Osteoblast (primary cell): ENCODE data around the gene RPS6KA2. TPM values are rescaled to one million over a fixed set of nuclear protein-coding genes. Genes with fewer than 3 reads are reported as not detected.

Source experiments
- DNase-seq: peaks from one replicate; pipeline ENCODE4 v3.0.0; 2011; ENCODE audit warnings: low spot score, mixed read lengths; ENCODE audit not compliant: insufficient read length; ENCODE audit errors: missing footprints
- H2AFZ ChIP-seq: 2 replicates; pipeline ENCODE4 v1.6.0; 2011; ENCODE audit warnings: mild to moderate bottlenecking, low read length
- H3K27ac ChIP-seq: 2 replicates; pipeline ENCODE4 v1.5.1; 2011; ENCODE audit warnings: mild to moderate bottlenecking, low read depth, low read length, moderate library complexity
- H3K27me3 ChIP-seq: 2 replicates; pipeline ENCODE4 v1.6.0; 2012; ENCODE audit warnings: mild to moderate bottlenecking, control low read depth, inconsistent platforms, low read length, moderate library complexity; ENCODE audit not compliant: insufficient read depth
- H3K36me3 ChIP-seq: 2 replicates; pipeline ENCODE4 v1.5.1; 2011; ENCODE audit warnings: mild to moderate bottlenecking, low read length, control low read depth, moderate library complexity; ENCODE audit not compliant: insufficient read depth
- H3K4me1 ChIP-seq: 2 replicates; pipeline ENCODE4 v1.5.1; 2011; ENCODE audit warnings: mild to moderate bottlenecking, low read length, control low read depth, moderate library complexity; ENCODE audit not compliant: insufficient read depth
- H3K4me2 ChIP-seq: 2 replicates; pipeline ENCODE4 v1.6.0; 2011; ENCODE audit warnings: mild to moderate bottlenecking, low read length; ENCODE audit not compliant: insufficient read depth
- H3K4me3 ChIP-seq: fragments of 200-600 bp; sonication (generic); 3 replicates; pipeline ENCODE4 v1.5.1; 2012; ENCODE audit warnings: mild to moderate bottlenecking, low read length, inconsistent platforms; ENCODE audit not compliant: insufficient read depth
- H3K79me2 ChIP-seq: 2 replicates; pipeline ENCODE4 v1.6.0; 2012; ENCODE audit warnings: mild to moderate bottlenecking, low read length, control low read depth, inconsistent platforms; ENCODE audit not compliant: insufficient read depth
- H3K9me3 ChIP-seq: 2 replicates; pipeline ENCODE4 v1.5.1; 2011; ENCODE audit warnings: low read depth, low read length, control low read depth
- H4K20me1 ChIP-seq: 2 replicates; pipeline ENCODE4 v1.6.0; 2012; ENCODE audit warnings: mild to moderate bottlenecking, low read length, control low read depth; ENCODE audit not compliant: insufficient read depth
- total RNA-seq: library from RNA; depleted of rRNA; stranded (reverse); fragments of >200 nt; gene quantifications from 2 replicates; pipeline ENCODE4 v1.2.3, GENCODE V29; 2012
- TF ChIP-seq, protein P1 (sequence below): IDR thresholded peaks from 2 replicates; pipeline ENCODE4 v1.5.1; 2011; ENCODE audit warnings: mild to moderate bottlenecking, low read depth, low read length, moderate library complexity; ENCODE audit errors: extremely low read depth

The RPS6KA2 gene
- total RNA-seq, 1 donor, result 113 TPM

DNA sequence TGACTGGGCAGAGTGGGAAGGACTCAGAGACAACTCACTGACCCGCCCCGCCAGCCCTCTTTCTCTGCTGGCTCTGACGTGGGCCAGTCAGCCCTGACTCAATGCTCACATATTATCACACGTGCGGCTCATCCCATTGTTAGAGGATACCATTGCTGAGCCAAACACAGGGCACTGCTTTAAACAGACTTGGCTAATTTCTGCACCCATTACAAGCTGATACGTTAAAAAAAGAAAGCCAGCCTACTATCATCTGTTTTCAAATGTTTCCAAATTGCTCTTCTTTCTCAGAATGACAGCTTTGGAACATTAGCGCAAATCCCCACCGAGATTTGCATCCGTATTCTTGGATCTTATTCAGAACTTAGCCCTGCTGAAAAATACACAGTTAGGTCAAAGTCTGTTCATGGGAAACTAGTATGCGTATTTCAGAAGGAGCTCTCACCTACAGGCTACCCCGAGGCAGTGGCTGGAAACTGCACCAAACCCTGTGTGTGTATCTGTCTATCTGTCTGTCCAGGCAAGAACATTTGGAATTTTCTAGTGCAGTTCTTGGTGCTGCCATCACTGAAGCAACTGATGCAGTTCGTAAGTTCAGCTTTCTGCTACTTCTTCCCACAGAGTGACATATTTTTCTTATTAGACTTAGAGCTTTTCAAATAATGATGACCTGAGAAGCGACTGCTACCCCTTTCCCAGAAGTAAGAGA lies 73.3 kb downstream of the RPS6KA2 start:
- peak overlapping the region; percentile 68 for H3K4me2 ChIP-seq
- peaks cover 52% of the 10 kb centered on the region for H3K4me1 ChIP-seq
- peak; percentile 94 for DNase-seq
- peaks cover 59% of the 10 kb centered on the region for H3K79me2 ChIP-seq
- no peaks in the 10 kb centered on the region for H3K27me3 ChIP-seq
- TF ChIP-seq, protein P1, sequence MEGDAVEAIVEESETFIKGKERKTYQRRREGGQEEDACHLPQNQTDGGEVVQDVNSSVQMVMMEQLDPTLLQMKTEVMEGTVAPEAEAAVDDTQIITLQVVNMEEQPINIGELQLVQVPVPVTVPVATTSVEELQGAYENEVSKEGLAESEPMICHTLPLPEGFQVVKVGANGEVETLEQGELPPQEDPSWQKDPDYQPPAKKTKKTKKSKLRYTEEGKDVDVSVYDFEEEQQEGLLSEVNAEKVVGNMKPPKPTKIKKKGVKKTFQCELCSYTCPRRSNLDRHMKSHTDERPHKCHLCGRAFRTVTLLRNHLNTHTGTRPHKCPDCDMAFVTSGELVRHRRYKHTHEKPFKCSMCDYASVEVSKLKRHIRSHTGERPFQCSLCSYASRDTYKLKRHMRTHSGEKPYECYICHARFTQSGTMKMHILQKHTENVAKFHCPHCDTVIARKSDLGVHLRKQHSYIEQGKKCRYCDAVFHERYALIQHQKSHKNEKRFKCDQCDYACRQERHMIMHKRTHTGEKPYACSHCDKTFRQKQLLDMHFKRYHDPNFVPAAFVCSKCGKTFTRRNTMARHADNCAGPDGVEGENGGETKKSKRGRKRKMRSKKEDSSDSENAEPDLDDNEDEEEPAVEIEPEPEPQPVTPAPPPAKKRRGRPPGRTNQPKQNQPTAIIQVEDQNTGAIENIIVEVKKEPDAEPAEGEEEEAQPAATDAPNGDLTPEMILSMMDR, result no peak
- peaks cover 3% of the 10 kb centered on the region for H3K36me3 ChIP-seq
- no peaks in the 10 kb centered on the region for H3K9me3 ChIP-seq
- H3K4me3 ChIP-seq, result peak overlapping the region; percentile 21
- H2AFZ ChIP-seq, result peak overlapping the region; percentile 24
- no peaks in the 10 kb centered on the region for H4K20me1 ChIP-seq
- peak overlapping the region; percentile 81 for H3K27ac ChIP-seq

DNA sequence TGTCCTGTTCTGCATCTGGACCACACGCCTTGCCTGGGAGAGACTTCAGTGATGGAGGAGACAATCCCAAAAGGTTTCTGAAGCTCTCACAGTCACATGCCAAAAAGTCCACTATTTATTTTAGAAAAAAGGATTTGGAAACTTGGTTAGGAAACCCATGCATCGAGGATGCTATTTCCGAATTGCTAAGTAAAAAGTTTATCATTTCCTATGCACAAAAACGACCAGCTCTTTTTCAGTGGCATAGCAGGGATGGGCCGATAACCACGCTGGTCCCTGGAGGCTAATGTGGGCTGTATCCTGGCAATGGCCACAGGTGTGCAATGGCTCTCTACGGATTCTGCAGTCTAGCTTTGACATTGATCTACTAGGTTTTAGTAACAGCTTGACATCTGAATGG lies 74.5 kb downstream of the RPS6KA2 start:
- TF ChIP-seq, protein P1, result no peak
- H2AFZ ChIP-seq, result no peak overlapping the region
- H3K27me3 ChIP-seq, result no peaks in the 10 kb centered on the region
- H3K4me2 ChIP-seq, result no peak overlapping the region
- peak overlapping the region; percentile 81 for H3K27ac ChIP-seq
- DNase-seq, result no peak
- H3K36me3 ChIP-seq, result peaks cover 3% of the 10 kb centered on the region
- H3K4me1 ChIP-seq, result peaks cover 41% of the 10 kb centered on the region
- H3K4me3 ChIP-seq, result no peak overlapping the region
- no peaks in the 10 kb centered on the region for H4K20me1 ChIP-seq
- H3K79me2 ChIP-seq, result peaks cover 56% of the 10 kb centered on the region
- no peaks in the 10 kb centered on the region for H3K9me3 ChIP-seq

DNA sequence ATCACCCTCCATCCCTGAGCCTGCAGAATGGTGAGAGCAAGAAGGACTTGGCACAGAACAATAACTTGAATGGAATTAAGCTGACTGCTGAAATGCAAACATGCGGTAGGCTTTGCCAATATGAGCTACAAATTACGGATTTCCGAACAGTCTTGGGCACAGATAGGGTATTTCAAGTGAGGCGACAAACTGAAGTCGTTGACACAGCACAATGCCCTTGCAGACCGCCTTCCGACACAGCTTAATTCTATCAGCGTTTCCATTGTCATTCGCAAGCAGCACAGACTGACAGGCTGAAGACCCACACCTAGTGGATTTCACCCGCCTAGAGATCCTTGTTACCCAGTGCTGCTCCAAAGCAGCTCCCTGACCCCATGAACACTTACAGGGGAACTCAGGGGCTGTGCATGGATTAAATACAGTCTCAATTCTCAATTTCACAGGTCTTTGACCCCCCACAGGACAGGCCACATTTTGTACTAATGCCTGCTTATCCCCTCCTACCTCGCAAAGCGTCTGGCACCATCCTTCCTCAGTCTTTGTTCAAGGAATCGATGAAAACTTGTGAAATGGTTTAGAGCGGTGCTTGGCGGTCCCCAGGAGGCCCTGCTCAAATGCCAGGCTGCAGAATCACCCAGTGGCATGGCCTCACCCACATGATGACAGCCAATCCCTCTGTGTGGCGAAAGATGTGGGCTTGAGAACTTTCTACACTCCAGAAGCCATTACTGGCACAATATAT lies 75.1 kb downstream of the RPS6KA2 start:
- no peak overlapping the region for H2AFZ ChIP-seq

More for the DNA sequence above, 75.1 kb downstream of the RPS6KA2 start:
- peaks cover 56% of the 10 kb centered on the region for H3K79me2 ChIP-seq
- no peaks in the 10 kb centered on the region for H3K27me3 ChIP-seq
- peaks cover 34% of the 10 kb centered on the region for H3K4me1 ChIP-seq
- no peaks in the 10 kb centered on the region for H3K9me3 ChIP-seq
- H3K4me2 ChIP-seq, result no peak overlapping the region
- TF ChIP-seq, protein P1, result no peak
- H3K4me3 ChIP-seq, result no peak overlapping the region
- no peak overlapping the region for H3K27ac ChIP-seq
- no peaks in the 10 kb centered on the region for H4K20me1 ChIP-seq
- DNase-seq, result no peak
- H3K36me3 ChIP-seq, result peaks cover 3% of the 10 kb centered on the region
